Breast epithelium (tissue), 4 donors: ENCODE results near the gene ALPI. TPM values are rescaled to one million over a fixed set of nuclear protein-coding genes. Genes with fewer than 3 reads are reported as not detected.

Source experiments
- DNase-seq, 2 donors: peaks; one replicate each; pipeline ENCODE4 v3.0.0-alpha.2; 2019; ENCODE audit warnings: low spot score in 2 of 2
- H3K27ac ChIP-seq, 2 donors: fragments of 200-600 bp; sonication (generic) in 1 of 2; one replicate each; pipeline ENCODE4 v1.5.1; 2016 to 2019; ENCODE audit warnings: mild to moderate bottlenecking in 1 of 2
- H3K27me3 ChIP-seq, 2 donors: fragments of 200-600 bp; sonication (generic) in 1 of 2; one replicate each; pipeline versions ENCODE4 v1.5.1 to v1.6.0; 2017 to 2019; ENCODE audit warnings: control low read depth in 1 of 2, mild to moderate bottlenecking in 1 of 2
- H3K36me3 ChIP-seq: fragments of 200-600 bp; one replicate; pipeline ENCODE4 v1.5.1; 2019
- H3K4me1 ChIP-seq, 2 donors: fragments of 200-600 bp; sonication (generic); one replicate each; pipeline ENCODE4 v1.5.1; 2016 to 2019; ENCODE audit warnings: control low read depth in 1 of 2
- H3K4me3 ChIP-seq, 3 donors: fragments of 200-600 bp; sonication (generic); 1 replicate in 2 of 3; 2 replicates in 1 of 3; pipeline ENCODE4 v1.5.1; 2016 to 2019; ENCODE audit warnings: mild to moderate bottlenecking in 3 of 3, moderate library complexity in 2 of 3
- H3K9me3 ChIP-seq, 2 donors: fragments of 200-600 bp; sonication (generic) in 1 of 2; one replicate each; pipeline ENCODE4 v1.5.1; 2016 to 2019; ENCODE audit warnings: control low read depth in 1 of 2
- POLR2A ChIP-seq: fragments of 450-650 bp; IDR thresholded peaks from one replicate; pipeline ENCODE4 v1.6.1; 2016; ENCODE audit warnings: antibody characterized with exemption, mild to moderate bottlenecking, moderate library complexity
- POLR2AphosphoS5 ChIP-seq, 3 donors: sonication (generic); formaldehyde crosslinking; IDR thresholded peaks; one replicate each; pipeline ENCODE4 v1.6.1; 2017; ENCODE audit warnings: antibody characterized with exemption in 3 of 3
- intact Hi-C: fragments of 100-400 bp; cut with DNase I; formaldehyde crosslinking; loops from one replicate; pipeline ENCODE4 v1.15.1; 2023; ENCODE audit warnings: low total_unique reads
- total RNA-seq, 3 donors: library from RNA; depleted of rRNA; stranded (reverse); fragments of >200 nt; gene quantifications; one replicate each; pipeline ENCODE4 v1.1.0, GENCODE V29; 2016
- TF ChIP-seq, protein P1 (sequence below), 3 donors: fragments of 450-650 bp; IDR thresholded peaks; one replicate each; pipeline ENCODE4 v1.5.1; 2016 to 2017; ENCODE audit warnings: antibody characterized with exemption in 3 of 3, mild to moderate bottlenecking in 3 of 3, moderate library complexity in 3 of 3

The ALPI gene
- total RNA-seq, 3 donors from 2014 or later = 0.33 TPM; not detected in 2

DNA sequence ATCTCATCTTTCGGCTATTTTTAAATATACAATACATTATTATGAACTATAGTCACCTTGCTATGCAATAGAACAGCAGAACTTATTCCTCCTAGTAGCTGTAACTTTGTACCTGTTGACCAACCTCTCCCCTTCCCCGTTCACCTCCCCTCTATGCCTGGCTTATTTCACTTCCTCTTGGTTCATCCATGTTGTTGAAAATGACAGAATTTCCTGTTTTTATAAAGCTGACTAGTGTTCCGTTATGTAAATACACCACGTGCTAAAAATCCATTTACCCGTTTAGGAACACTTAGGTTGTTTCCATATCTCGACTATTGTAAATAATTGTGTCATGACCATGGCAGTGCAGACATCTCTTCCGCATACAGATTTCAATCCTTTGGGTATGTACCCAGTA lies 10.3 kb downstream of the ALPI start:
- Histone ChIP-seq H3K36me3 (no peaks in the 10 kb centered on the region), H3K9me3 (no peaks in the 10 kb centered on the region)
- intact Hi-C loops = no loop called here

DNA sequence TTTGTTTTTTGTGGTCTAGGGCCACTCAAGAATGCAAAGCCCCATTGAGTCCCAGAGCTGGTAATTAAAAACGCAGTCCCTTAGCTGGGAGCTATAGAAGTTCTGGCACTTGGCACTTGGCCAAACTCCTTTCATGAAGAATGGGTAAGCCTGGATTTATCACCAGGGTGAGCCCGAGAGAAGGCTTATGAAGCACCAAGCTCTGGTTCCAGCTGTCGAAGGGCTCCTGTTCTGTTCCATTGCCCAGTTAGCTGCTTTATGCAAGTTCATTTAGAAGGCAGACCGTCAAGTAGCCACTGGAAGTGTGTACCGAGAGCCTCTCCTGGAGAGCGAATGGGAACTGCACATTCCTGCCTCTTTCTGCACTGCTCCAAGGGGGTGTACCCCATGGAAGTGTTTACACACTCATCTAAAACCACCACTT lies 17.5 kb downstream of the ALPI start:
- Histone ChIP-seq H3K27ac (no peak overlapping the region), H3K9me3 (no peaks in the 10 kb centered on the region), H3K4me1 (no peaks in the 10 kb centered on the region), H3K36me3 (no peaks in the 10 kb centered on the region), H3K27me3 (peaks cover 0 to 18% of the 10 kb centered on the region in 2 donors), H3K4me3 (no peak overlapping the region)
- no peak for DNase-seq
- no peak for TF ChIP-seq POLR2AphosphoS5 (IDR thresholded peaks at IDR 0.05)
- TF ChIP-seq, protein P1, sequence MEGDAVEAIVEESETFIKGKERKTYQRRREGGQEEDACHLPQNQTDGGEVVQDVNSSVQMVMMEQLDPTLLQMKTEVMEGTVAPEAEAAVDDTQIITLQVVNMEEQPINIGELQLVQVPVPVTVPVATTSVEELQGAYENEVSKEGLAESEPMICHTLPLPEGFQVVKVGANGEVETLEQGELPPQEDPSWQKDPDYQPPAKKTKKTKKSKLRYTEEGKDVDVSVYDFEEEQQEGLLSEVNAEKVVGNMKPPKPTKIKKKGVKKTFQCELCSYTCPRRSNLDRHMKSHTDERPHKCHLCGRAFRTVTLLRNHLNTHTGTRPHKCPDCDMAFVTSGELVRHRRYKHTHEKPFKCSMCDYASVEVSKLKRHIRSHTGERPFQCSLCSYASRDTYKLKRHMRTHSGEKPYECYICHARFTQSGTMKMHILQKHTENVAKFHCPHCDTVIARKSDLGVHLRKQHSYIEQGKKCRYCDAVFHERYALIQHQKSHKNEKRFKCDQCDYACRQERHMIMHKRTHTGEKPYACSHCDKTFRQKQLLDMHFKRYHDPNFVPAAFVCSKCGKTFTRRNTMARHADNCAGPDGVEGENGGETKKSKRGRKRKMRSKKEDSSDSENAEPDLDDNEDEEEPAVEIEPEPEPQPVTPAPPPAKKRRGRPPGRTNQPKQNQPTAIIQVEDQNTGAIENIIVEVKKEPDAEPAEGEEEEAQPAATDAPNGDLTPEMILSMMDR (IDR thresholded peaks at IDR 0.05) = no peak
- no peak for TF ChIP-seq POLR2A
- intact Hi-C loops = no loop called here

More for the DNA sequence above, 10.3 kb downstream of the ALPI start:
- Histone ChIP-seq H3K4me3 (no peak overlapping the region), H3K4me1 (no peaks in the 10 kb centered on the region), H3K27me3 (no peaks in the 10 kb centered on the region), H3K27ac (no peak overlapping the region)
- TF ChIP-seq POLR2A (no peak), POLR2AphosphoS5 (IDR thresholded peaks at IDR 0.05) (no peak)
- TF ChIP-seq, protein P1 (IDR thresholded peaks at IDR 0.05) = no peak
- no peak for DNase-seq

DNA sequence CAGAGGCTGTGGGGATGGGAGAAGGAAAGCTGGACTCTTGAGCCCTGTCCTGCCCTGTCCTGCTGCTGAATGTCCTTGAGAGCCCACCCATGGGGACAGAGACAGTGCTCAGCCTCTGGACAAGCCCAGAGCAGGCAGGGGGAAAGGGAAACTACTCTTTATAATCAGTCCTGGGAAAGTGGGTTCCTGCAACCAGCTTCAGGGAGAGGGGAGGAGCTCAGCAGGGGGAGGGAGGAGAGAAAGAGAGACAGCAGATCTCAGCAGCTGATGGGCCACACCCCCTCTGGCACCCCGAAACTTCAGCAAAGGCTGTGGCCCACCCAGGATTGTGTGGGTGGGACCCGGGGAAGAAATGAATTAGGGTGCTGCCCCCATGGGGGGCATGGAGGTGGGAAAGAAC lies 20.1 kb downstream of the ALPI start:
- no peak for DNase-seq
- H3K36me3 ChIP-seq = no peaks in the 10 kb centered on the region
- H3K9me3 ChIP-seq = no peaks in the 10 kb centered on the region
- intact Hi-C loops = no loop called here
- no peak for TF ChIP-seq POLR2AphosphoS5 (IDR thresholded peaks at IDR 0.05)
- TF ChIP-seq POLR2A = no peak
- no peak overlapping the region for H3K27ac ChIP-seq
- H3K4me3 ChIP-seq = no peak overlapping the region
- H3K4me1 ChIP-seq = no peaks in the 10 kb centered on the region
- H3K27me3 ChIP-seq = peaks cover 0 to 19% of the 10 kb centered on the region in 2 donors

DNA sequence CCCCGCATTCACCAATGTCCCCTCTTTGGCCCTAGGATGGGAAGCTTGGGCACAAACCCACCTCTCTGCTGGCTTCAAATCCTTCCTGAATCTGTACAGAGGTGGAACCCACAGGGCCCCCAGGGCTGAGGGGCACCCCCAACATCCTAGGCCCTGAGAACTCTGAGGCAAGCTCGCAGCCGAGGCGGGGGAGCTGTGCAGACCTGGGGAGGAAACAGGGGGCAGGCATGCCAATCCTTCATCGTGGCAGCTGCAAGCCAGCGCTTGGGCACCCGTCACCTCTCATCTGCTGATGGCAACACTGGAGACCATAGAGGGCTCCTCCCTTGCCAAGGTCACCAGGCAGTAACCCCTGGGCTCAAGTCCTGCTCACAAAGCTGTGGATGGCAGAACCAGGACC lies 20.8 kb downstream of the ALPI start:
- no peak overlapping the region for H3K27ac ChIP-seq
- H3K4me3 ChIP-seq = no peak overlapping the region
- intact Hi-C loops = no loop called here
- H3K4me1 ChIP-seq = no peaks in the 10 kb centered on the region
- no peaks in the 10 kb centered on the region for H3K36me3 ChIP-seq
- TF ChIP-seq, protein P1 (IDR thresholded peaks at IDR 0.05) = no peak
- TF ChIP-seq POLR2A (no peak), POLR2AphosphoS5 (IDR thresholded peaks at IDR 0.05) (no peak)
- no peak for DNase-seq
- H3K9me3 ChIP-seq = no peaks in the 10 kb centered on the region
- H3K27me3 ChIP-seq = peaks cover 0 to 26% of the 10 kb centered on the region in 2 donors

DNA sequence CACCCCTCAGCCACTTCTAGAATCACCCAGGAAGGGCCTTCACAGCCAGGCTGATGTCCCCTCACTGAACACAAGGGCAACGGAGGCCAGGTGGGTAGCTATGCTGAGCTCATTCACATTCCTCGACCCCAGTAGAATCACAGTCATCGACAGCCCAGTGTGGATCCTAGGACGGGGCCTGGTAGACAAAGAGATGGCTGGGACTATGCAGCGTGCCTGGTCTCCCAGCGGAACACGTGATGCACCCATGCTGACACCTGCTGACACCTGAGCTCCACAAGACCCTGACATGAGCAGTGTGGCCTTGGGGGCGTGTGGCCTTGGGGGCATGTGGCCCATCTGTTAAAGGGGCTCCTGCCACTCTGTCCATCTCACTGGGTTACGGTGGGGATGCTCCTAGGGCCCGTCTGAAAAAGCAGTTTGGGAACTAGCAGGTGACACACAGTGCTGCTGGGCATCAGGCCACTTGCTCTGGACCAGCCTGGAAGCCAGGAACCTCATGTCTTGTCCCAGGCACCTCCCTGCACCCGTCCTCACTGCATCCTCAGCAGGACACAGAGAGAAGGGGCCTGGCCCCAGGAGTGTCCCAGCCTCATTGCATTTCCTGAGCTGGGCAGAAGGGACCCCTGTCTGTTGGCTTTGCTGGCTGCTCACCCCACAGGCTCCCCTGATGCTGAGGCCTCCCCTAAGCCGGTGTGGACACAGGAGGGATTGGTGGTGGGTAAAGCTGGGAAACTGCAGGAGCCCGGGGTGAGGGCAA lies 22.0 kb downstream of the ALPI start:
- H3K27ac ChIP-seq = no peak overlapping the region
- no peaks in the 10 kb centered on the region for H3K36me3 ChIP-seq
- intact Hi-C loops = no loop called here
- H3K9me3 ChIP-seq = no peaks in the 10 kb centered on the region
- peaks cover 0 to 33% of the 10 kb centered on the region in 2 donors for H3K27me3 ChIP-seq
- peak in 1 of 2 donors; percentile 45 for DNase-seq
- no peak overlapping the region for H3K4me3 ChIP-seq
- no peak for TF ChIP-seq POLR2AphosphoS5 (IDR thresholded peaks at IDR 0.05)
- TF ChIP-seq, protein P1 (IDR thresholded peaks at IDR 0.05) = no peak
- TF ChIP-seq POLR2A = no peak
- H3K4me1 ChIP-seq = no peaks in the 10 kb centered on the region
